Nephron progenitor cell (in vitro differentiated cells): ENCODE results near the gene COL6A1.
"Not testable (repeated sequence)": the region's sequence is repeated elsewhere in the genome, so short reads cannot be mapped to it uniquely, and the experiment has no call there.

Experiments
- DNase-seq: peaks from one replicate; pipeline ENCODE4 v3.0.0; 2021
- H3K27ac Mint-ChIP-seq: 2 replicates; pipeline ENCODE4 v1.8.0; 2021; ENCODE audit warnings: mild to moderate bottlenecking, moderate library complexity, mixed read lengths
- H3K27me3 Mint-ChIP-seq: 2 replicates; pipeline ENCODE4 v1.8.0; 2021; ENCODE audit warnings: mild to moderate bottlenecking, low read depth, mixed read lengths; ENCODE audit not compliant: poor library complexity
- H3K36me3 Mint-ChIP-seq: 2 replicates; pipeline ENCODE4 v1.8.0; 2021; ENCODE audit warnings: low read depth, mixed read lengths
- H3K4me1 Mint-ChIP-seq: 2 replicates; pipeline ENCODE4 v1.8.0; 2021; ENCODE audit warnings: mixed read lengths
- H3K4me3 Mint-ChIP-seq: 2 replicates; pipeline ENCODE4 v1.8.0; 2021; ENCODE audit warnings: mild to moderate bottlenecking, moderate library complexity, mixed read lengths
- H3K9me3 Mint-ChIP-seq: 2 replicates; pipeline ENCODE4 v1.8.0; 2021; ENCODE audit warnings: mild to moderate bottlenecking, moderate library complexity, mixed read lengths
- TF ChIP-seq, protein P1 (sequence below): fragments of 200-600 bp; sonication (generic); IDR thresholded peaks from 2 replicates; pipeline ENCODE4 v1.5.0; 2021; ENCODE audit warnings: antibody characterized with exemption

Gene COL6A1

DNA sequence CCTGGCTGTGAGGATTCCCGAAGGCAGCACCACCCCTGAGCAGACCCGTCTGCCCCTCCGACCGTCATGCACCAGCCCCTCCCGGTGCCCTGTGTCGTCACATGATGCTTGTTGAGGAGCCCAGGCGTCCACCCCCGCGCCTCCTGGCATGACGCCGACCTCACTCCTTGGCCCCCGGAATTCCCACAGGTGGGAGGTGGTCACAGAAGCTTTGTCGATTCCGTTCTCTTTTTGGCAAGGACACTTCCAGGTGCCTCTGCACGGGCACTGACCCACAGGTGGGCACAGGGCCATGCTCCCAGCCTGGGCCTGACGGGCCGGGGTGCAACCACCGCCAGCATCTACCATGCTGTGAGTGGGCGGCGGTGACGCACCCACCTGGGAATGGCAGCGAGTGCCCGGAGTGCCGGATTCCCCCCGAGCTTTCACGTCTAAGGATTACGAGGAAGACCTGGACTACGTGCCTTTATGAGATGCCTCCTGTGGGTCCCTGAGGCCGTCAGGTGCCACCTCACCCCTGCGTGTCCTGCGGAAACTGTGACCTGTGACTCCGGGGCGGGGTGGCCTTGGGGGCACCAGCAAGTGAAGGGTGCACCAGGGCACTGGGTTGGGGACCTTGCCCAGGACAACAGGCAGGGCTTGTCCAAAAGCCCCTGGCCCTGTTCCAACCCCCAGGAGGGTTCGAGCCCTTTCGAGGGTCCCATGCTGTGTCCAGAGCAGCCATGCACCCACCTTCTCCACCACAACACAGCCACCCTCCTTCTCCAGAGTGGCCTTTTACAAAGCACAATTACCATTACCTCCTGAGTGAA lies 31.4 kb upstream of the COL6A1 start:
- Mint-ChIP-seq H3K4me3 (no peak overlapping the region), H3K27me3 (peaks cover 24% of the 10 kb centered on the region), H3K27ac (no peak overlapping the region), H3K4me1 (peaks cover 52% of the 10 kb centered on the region), H3K9me3 (no peaks in the 10 kb centered on the region), H3K36me3 (no peaks in the 10 kb centered on the region)
- TF ChIP-seq, protein P1, sequence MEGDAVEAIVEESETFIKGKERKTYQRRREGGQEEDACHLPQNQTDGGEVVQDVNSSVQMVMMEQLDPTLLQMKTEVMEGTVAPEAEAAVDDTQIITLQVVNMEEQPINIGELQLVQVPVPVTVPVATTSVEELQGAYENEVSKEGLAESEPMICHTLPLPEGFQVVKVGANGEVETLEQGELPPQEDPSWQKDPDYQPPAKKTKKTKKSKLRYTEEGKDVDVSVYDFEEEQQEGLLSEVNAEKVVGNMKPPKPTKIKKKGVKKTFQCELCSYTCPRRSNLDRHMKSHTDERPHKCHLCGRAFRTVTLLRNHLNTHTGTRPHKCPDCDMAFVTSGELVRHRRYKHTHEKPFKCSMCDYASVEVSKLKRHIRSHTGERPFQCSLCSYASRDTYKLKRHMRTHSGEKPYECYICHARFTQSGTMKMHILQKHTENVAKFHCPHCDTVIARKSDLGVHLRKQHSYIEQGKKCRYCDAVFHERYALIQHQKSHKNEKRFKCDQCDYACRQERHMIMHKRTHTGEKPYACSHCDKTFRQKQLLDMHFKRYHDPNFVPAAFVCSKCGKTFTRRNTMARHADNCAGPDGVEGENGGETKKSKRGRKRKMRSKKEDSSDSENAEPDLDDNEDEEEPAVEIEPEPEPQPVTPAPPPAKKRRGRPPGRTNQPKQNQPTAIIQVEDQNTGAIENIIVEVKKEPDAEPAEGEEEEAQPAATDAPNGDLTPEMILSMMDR: no peak
- DNase-seq: no peak

DNA sequence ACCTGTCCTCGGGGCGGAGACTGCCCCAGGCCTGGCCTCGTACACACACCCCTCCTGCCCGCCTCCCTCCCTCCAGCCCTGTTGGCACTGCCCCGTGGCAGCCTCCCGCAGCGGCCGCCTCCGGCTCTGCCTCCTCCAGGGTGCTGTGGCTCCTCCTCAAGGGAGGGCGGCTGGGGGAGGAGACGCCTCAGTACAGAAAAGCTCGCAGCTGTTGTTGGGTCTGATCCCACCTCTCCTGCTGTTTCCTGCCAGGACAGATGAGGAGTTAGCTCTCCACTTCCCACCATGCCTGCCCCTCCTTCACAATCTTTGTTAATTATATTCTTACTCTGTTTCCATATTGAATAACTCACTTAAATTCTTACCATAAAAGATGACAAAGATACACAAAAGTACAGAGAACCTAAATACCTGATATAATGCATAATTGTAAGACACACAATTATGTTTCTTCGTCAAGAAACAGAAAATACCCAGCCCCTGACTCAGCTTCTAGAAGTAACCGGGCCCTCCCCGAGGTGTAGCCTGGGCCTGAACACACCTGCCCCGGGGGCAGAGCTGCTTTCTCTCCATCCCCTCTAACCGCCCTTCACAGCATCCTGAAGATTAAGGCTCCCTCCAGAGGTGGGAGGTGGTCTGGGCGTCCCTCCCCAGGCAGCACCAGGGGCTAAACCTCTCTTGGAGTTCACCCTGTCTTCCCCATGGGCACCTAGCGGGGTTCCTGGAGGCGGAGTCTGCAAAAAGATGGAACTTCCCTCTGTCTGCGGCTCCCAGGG lies 30.6 kb upstream of the COL6A1 start:
- Mint-ChIP-seq H3K4me1 (peaks cover 54% of the 10 kb centered on the region), H3K4me3 (peak overlapping the region; percentile 0), H3K36me3 (no peaks in the 10 kb centered on the region), H3K9me3 (peaks cover 7% of the 10 kb centered on the region), H3K27ac (no peak overlapping the region), H3K27me3 (peaks cover 24% of the 10 kb centered on the region)
- TF ChIP-seq, protein P1: no peak
- no peak for DNase-seq

GRCh38 chr21:45951676-45952075 lies 29.9 kb upstream of the COL6A1 start:
- no peak overlapping the region for H3K4me3 Mint-ChIP-seq
- no peak overlapping the region for H3K27ac Mint-ChIP-seq
- peaks cover 47% of the 10 kb centered on the region for H3K4me1 Mint-ChIP-seq
- no peak for DNase-seq
- TF ChIP-seq, protein P1: no peak
- H3K27me3 Mint-ChIP-seq: peaks cover 21% of the 10 kb centered on the region
- H3K9me3 Mint-ChIP-seq: peaks cover 14% of the 10 kb centered on the region
- no peaks in the 10 kb centered on the region for H3K36me3 Mint-ChIP-seq

GRCh38 chr21:45952527-45952926 lies 29.0 kb upstream of the COL6A1 start:
- not testable (repeated sequence) for H3K4me3 Mint-ChIP-seq, H3K36me3 Mint-ChIP-seq, DNase-seq, H3K27ac Mint-ChIP-seq
- peaks cover 47% of the 10 kb centered on the region for H3K4me1 Mint-ChIP-seq
- peaks cover 20% of the 10 kb centered on the region for H3K9me3 Mint-ChIP-seq
- peaks cover 21% of the 10 kb centered on the region for H3K27me3 Mint-ChIP-seq

- Mint-ChIP-seq H3K36me3 (no peaks in the 10 kb centered on the region), H3K9me3 (peaks cover 22% of the 10 kb centered on the region), H3K4me3 (no peak overlapping the region), H3K27me3 (peaks cover 18% of the 10 kb centered on the region), H3K27ac (peak overlapping the region; percentile 84), H3K4me1 (peaks cover 47% of the 10 kb centered on the region)
- no peak for DNase-seq
- TF ChIP-seq, protein P1: no peak
Measured at GRCh38 chr21:45952974-45953373, 28.6 kb upstream of the COL6A1 start.

DNA sequence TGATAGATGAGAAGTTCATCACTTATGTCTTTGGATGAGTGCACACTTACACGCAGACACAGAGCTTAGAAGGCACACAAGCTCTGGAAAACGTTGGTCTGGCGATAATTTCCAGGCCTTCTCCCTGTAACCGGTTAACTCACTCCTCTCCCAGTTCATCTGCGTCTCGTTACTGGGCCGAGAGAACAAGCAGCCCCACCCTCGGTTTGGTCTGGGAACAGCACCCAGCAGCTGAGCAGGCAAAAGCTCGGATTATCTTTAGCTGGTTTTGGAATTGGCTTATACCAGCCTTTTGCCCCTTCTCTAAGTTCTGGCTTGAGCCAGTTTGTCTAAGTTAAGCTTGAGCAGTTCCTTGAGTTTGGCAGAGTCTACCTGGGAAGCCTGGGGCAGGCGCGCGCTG lies 27.3 kb upstream of the COL6A1 start:
- H3K4me1 Mint-ChIP-seq: peaks cover 40% of the 10 kb centered on the region
- no peak for DNase-seq

More for the DNA sequence above, 27.3 kb upstream of the COL6A1 start:
- Mint-ChIP-seq H3K27me3 (peaks cover 30% of the 10 kb centered on the region), H3K4me3 (no peak overlapping the region), H3K27ac (no peak overlapping the region), H3K36me3 (no peaks in the 10 kb centered on the region), H3K9me3 (peaks cover 32% of the 10 kb centered on the region)
- TF ChIP-seq, protein P1: no peak
